GM18507 (cell line): ENCODE measurements around the gene RAB30.

Experiments used
- DNase-seq: peaks from one replicate; pipeline ENCODE4 v3.0.0; 2011; ENCODE audit warnings: low read depth; ENCODE audit not compliant: insufficient read length; ENCODE audit errors: extremely low spot score
- FAIRE-seq: peaks from 2 replicates; lab custom pipeline; 2011; peaks lifted over from hg19 to GRCh38; lab: Jason Lieb, UNC

RAB30 gene, protein sequence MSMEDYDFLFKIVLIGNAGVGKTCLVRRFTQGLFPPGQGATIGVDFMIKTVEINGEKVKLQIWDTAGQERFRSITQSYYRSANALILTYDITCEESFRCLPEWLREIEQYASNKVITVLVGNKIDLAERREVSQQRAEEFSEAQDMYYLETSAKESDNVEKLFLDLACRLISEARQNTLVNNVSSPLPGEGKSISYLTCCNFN

GRCh38 chr11:83071567-83072349, at the start of gene RAB30:
Gene RAB30, minus strand, starts transcription at chr11:83071897. Its CDS starts 74,581 bp downstream, at chr11:82997316.
- DNase-seq (peak; percentile 92), FAIRE-seq (peak; percentile 98)

DNA sequence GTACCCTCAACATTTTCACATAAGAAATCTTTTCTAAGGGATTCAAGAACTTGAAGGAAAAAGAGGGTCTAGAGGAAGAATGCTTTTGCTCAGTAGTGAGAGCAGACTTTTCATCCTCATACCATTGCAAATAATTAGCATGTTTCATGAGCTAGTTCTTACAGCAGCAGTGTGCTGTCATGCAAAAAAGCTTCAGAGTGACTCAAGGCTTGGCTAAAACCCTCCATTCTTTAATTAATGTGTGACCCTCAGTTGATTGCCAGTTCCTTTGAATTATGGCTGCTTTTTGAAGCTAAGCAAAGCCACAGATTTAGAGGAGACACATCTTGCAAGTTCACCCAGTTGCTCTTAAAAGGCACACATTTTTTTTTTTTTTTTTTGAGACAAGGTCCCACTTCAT, 48.6 kb upstream of the RAB30 start:
- DNase-seq (no peak), FAIRE-seq (peak; percentile 54)

DNA sequence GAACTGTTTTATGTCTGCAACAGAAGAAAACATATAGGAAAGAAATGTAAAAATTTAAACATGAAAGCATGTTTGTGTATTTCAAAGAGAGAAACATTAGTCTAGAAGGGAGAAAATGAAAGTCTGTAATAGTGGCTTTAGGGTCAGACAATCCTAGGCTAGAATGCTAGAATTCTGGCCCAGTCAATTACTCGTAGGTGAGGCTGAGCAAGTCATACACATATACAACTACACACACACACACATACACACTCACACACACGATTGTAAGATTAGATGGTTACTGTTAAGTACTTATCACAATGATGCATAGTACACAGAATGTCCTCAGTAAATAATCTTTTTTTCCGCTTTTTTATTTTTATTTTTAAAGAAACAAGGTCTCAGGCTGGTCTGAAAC, 47.5 kb upstream of the RAB30 start:
- no peak for DNase-seq
- FAIRE-seq, result no peak

GRCh38 chr11:83118814-83119213, 47.1 kb upstream of the RAB30 start:
- DNase-seq (no peak), FAIRE-seq (no peak)

GRCh38 chr11:83116015-83116641, 44.4 kb upstream of the RAB30 start:
- DNase-seq, result no peak
- FAIRE-seq, result no peak

DNA sequence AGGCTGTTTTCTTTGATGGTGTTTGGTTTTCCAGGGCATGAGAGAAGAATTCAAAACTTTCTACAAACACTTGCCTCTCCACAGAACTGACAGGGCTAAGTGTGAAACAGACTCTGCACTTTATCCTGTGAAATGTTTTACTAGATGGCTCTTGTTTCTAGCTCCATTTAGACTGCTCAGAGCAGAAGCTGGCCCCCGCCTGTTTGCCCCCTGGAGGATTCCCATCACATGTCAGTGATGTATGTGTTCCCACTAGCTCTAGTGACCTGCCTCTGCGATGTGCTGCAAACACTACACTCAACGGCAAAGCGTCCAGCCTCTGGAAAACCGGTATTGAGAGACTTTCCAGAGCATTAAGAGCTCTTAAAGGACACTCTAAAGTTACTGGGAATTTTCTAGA, 43.9 kb upstream of the RAB30 start:
- FAIRE-seq (no peak), DNase-seq (no peak)

GRCh38 chr11:83115026-83115425, 43.3 kb upstream of the RAB30 start:
- FAIRE-seq (no peak), DNase-seq (no peak)

DNA sequence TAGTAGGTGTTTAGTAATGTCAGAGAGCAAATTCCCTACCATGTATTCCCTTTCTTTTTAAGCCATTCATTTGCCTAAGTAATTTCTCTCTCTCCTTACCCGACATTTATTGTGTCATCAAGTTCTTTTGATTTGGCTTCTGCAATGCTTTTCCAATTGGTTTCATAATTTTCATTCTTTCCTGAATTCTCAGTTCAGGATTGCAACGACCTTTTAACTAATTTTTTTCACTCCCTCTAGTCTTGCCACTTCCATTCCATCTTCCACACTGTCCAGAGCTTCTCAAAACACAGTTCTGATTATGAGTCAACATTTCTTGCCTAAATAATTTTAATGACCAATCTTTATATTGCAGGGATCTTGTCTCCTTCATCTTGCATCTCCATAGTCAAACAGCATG, 41.2 kb upstream of the RAB30 start:
- no peak for DNase-seq
- no peak for FAIRE-seq

DNA sequence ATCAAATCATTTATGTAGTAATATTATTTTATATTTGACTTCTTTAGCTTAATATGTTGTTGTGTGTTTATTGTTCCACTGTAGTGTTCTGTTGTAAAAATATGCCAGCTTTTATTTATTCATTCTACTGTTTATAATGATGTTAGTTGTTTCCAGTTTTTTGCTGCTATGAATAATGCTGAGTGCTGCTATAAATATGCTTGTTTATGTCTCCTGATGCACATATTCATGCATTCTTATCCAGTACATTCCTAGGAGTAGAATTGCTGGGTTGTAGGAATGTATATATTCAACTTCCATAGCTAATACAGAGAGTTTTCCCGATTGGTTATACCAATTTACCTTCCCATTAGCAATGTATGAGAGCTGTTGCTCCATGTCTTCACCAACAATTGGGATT, 33.5 kb upstream of the RAB30 start:
- FAIRE-seq, result no peak
- DNase-seq, result no peak

DNA sequence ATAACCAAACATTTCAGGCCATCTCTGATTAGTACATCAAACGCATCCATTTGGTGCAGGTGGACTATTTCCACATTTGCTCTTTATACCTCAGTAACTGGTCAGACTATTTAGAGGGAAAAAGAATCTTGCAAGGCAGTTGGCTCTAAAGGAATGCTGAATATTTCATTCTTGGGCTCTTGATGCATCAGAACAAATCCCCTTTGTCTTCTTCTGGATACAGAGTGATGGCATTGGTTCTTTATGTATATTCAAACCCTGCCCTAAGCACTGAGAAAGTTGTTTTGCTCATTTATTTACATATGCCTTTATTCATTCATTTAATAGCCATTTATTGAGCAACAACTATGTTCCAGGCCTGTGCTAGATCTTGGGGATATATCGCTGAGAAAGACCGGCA, 31.1 kb upstream of the RAB30 start:
- DNase-seq (no peak), FAIRE-seq (no peak)

GRCh38 chr11:83097429-83098075, 25.9 kb upstream of the RAB30 start:
- no peak for FAIRE-seq
- no peak for DNase-seq

GRCh38 chr11:83093634-83094033, 21.9 kb upstream of the RAB30 start:
- no peak for FAIRE-seq

DNA sequence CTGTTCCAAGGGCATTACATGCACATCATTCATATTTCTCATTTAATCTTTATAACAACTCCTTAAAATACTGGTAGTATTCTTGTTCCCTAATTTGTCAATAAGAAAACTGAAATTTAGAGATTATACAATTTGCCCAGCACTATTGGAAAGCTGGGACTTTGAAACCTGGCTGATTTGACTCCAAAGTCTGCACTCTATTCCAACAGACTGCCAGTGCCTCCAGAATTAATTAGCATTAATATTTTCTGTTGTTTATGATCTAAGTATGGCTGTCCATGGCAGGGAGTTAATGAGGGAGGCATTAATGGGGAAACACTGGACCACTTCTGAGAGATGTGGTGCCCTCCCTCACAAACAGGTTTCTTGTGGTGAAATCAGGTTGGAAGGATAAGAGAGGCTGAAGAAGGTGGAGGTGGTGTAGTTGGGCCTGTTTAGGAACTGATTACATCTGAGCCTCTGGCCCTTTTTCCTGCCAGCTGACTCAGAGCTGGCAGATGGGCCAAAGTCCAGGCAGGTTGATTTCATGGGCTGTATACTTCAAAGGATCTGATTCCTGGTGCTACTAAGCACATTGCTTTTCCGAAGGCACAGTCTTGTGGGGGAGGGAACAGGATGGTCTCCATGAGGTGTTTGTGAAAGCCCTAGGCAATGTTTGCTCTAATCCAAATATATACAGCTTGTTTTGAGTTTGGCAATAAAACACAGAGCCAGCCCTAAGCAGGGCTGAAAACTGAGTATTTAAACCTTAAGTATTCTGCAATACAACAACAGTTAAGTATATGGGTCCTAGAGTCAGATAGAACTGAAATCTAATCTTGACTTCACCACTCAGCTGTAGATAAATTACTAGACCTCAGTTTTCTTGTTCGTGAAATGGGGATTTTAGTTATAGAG, 21.0 kb upstream of the RAB30 start:
- DNase-seq, result no peak
- no peak for FAIRE-seq

More at GRCh38 chr11:83093634-83094033, 21.9 kb upstream of the RAB30 start:
- no peak for DNase-seq

DNA sequence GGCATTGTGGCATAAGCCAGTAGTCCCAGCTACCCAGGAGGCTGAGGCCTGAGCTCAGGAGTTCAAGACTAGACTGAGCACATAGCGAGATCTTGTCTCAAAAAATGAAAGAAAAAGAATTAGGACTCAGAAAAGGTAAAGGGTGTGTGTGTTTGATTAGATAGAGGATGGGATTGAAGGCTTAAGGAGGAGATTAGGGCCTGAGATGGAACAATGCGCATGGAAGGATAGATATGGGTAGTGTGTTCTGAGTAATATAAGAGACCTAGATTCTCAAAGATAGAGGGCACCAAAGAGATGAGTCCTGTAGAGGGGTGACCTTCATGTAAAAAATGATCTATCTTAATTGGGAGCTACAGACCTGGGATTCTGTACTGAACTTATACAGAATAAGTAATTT, 17.3 kb upstream of the RAB30 start:
- no peak for FAIRE-seq
- no peak for DNase-seq

DNA sequence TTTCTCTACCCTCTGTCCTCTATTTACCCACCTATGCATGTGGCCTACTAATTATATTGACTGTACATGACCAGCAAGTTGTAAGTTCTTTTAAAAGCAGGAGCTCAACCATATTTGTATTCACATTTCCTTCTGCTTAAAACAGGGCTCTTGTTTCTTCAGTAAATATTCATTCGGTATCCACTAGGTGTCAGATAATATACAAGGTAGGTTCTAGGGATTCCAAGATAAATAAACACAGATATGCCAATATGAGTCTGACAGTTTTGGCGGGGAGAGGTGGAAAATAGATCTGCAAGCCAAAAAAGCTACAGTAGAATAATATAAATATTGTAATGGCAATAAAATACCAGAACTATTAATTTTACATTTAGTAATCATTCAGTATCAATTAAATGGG, 15.3 kb upstream of the RAB30 start:
- FAIRE-seq (no peak), DNase-seq (no peak)

- FAIRE-seq (no peak), DNase-seq (no peak)
These were observed 8.1 kb upstream of the RAB30 start for GRCh38 chr11:83079820-83080219.

- no peak for DNase-seq
- FAIRE-seq, result no peak
These were observed 6.6 kb upstream of the RAB30 start for GRCh38 chr11:83078269-83078668.

DNA sequence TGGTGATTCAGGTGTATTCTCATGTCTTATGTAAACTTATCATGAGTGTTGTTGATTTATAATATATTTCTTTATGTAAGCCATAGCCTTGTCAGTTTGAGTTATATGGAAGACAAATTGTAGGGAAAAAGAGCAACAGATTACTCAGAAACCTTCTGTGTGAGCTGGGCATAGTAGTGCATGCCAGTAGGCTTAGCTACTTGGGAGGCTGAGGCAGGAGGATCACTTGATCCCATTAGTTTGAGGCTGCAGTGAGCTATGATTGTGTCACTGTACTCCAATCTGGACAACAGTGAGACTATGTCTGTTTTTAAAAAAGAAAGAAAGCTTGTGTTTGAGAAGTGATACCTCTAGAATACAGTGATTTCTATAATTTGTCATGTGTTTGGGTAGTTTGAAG, 2.2 kb upstream of the RAB30 start:
- FAIRE-seq (no peak), DNase-seq (no peak)

DNA sequence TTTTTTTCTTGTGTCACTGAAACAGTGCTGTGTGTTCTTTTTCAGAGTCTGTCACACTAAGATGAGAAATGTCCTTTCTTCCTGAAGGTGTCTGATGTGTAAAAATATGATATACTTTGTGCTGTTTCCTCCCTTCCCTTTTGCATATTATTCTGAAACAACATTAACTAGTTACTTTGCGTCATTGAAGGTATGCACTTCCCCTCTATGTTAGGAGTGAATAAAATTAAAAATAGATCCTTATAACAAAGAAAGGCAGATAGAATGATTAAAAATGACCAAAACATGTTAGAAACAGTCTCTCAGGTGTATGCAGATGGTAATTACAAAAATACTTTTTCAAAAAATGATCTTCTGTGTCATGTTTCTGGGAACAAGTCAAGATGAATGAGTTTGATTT, 1.6 kb upstream of the RAB30 start:
- FAIRE-seq (no peak), DNase-seq (no peak)
